ENCODE data around the gene TTC39B. TPM values are rescaled to one million over a fixed set of nuclear protein-coding genes. Genes with fewer than 3 reads are reported as not detected.

Gene TTC39B
- total RNA-seq, 2 experiments from 2014 or later: 0.06 TPM; not detected in 1

DNA sequence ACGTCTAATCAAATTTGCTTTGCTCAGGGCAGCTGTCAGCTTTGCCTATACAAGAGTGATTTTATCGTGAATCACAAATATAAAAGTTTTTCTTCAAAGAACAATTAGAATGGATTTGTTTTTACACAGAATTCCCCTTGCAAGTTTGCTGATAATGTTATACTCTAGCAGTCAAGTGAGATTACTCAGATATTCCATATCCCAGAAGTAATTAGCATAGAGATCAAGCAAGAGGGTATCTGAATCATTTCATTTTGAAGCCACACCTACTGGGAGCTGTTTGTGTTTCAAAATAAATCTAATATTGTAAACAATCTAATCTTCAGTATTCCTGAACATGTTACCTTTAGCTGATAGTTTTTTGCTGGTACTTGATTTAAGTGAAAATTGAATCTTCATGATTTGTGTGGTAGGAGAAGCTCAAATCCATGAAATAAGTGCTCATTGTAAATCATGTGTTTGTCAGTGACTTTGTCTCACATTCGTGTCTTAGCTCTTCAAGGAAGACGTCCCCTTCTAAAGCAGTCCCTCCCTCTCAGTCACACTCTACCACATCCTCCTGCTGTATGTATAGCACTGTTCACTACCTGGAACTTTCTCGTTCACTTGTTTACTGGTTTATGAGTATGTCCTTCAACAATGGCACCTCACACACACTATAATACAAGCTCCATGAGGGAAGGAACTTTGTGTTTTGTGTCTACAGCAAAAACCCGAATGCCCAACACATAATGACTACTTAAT, 3.3 kb upstream of the TTC39B start:
- Histone ChIP-seq H4K20me1 (ENCODE audit: insufficient read depth, low read length) (no peaks in the 10 kb centered on the region), H3K4me1 (ENCODE audit: insufficient read depth, low read length, poor library complexity, severe bottlenecking) (no peaks in the 10 kb centered on the region), H3K36me3 (ENCODE audit: insufficient read depth, low read length) (no peaks in the 10 kb centered on the region), H3K9me3 (ENCODE audit: low read length) (no peaks in the 10 kb centered on the region), H3K9me2 (ENCODE audit: insufficient read depth, low read length) (no peaks in the 10 kb centered on the region), H3K79me2 (ENCODE audit: insufficient read depth, low read depth, low read length) (no peaks in the 10 kb centered on the region), H3K4me2 (ENCODE audit: low read length) (no peak overlapping the region), H3K4me3 (ENCODE audit: low read depth, low read length, poor library complexity, severe bottlenecking) (no peak overlapping the region), H2AFZ (ENCODE audit: low read length) (no peak overlapping the region), H3K27ac (ENCODE audit: low read depth, low read length, poor library complexity, severe bottlenecking) (no peak overlapping the region)
- no peak for DNase-seq (ENCODE audit: low spot score)
- CTCF ChIA-PET (ENCODE audit: unreplicated experiment): no interaction called here
- intact Hi-C loops (cut with micrococcal nuclease; ENCODE audit: unreplicated experiment): no loop called here
- no peak for TF ChIP-seq EZH2phosphoT487 (IDR thresholded peaks at IDR 0.05; ENCODE audit: borderline replicate concordance, low read depth, low read length)
- POLR2A ChIA-PET: no interaction called here
- BruUV-seq (replicated peaks): no TSS peak

DNA sequence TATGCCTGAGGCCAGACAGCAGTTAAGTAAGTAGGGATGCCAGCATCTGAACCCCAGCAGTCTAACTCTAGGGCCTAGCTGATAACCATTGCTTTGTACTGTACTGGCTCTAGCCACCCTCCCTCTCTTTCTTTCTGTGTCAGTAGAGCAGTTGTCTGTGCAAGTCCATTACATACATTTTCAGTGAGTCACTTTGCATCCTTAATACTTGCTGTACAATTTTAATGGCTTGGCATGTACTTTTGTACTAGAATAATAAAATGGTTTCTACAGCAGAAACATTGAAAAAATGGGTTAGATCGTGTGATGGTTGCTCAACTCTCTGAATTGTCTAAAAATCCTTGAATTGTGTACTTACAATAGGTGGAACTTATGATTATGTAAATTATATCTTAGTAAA, 1.5 kb upstream of the TTC39B start:
- no peaks in the 10 kb centered on the region for H3K36me3 ChIP-seq (ENCODE audit: insufficient read depth, low read length)
- no peaks in the 10 kb centered on the region for H4K20me1 ChIP-seq (ENCODE audit: insufficient read depth, low read length)
- TF ChIP-seq EZH2phosphoT487 (IDR thresholded peaks at IDR 0.05; ENCODE audit: borderline replicate concordance, low read depth, low read length): no peak
- TF ChIP-seq, protein P1, sequence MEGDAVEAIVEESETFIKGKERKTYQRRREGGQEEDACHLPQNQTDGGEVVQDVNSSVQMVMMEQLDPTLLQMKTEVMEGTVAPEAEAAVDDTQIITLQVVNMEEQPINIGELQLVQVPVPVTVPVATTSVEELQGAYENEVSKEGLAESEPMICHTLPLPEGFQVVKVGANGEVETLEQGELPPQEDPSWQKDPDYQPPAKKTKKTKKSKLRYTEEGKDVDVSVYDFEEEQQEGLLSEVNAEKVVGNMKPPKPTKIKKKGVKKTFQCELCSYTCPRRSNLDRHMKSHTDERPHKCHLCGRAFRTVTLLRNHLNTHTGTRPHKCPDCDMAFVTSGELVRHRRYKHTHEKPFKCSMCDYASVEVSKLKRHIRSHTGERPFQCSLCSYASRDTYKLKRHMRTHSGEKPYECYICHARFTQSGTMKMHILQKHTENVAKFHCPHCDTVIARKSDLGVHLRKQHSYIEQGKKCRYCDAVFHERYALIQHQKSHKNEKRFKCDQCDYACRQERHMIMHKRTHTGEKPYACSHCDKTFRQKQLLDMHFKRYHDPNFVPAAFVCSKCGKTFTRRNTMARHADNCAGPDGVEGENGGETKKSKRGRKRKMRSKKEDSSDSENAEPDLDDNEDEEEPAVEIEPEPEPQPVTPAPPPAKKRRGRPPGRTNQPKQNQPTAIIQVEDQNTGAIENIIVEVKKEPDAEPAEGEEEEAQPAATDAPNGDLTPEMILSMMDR (conservative IDR thresholded peaks at IDR 0.05; ENCODE audit: low read length): no peak
- intact Hi-C loops (cut with micrococcal nuclease; ENCODE audit: unreplicated experiment): no loop called here
- no peak overlapping the region for H3K4me2 ChIP-seq (ENCODE audit: low read length)
- no peak overlapping the region for H3K27ac ChIP-seq (ENCODE audit: low read depth, low read length, poor library complexity, severe bottlenecking)
- no peak overlapping the region for H3K4me3 ChIP-seq (ENCODE audit: low read depth, low read length, poor library complexity, severe bottlenecking)
- no TSS peak for BruUV-seq (replicated peaks)
- no peak overlapping the region for H2AFZ ChIP-seq (ENCODE audit: low read length)
- POLR2A ChIA-PET: no interaction called here
- H3K4me1 ChIP-seq (ENCODE audit: insufficient read depth, low read length, poor library complexity, severe bottlenecking): no peaks in the 10 kb centered on the region
- DNase-seq (ENCODE audit: low spot score): no peak
- CTCF ChIA-PET (ENCODE audit: unreplicated experiment): no interaction called here
- H3K9me2 ChIP-seq (ENCODE audit: insufficient read depth, low read length): no peaks in the 10 kb centered on the region
- no peaks in the 10 kb centered on the region for H3K79me2 ChIP-seq (ENCODE audit: insufficient read depth, low read depth, low read length)
- no peaks in the 10 kb centered on the region for H3K9me3 ChIP-seq (ENCODE audit: low read length)

- TF ChIP-seq EZH2phosphoT487 (IDR thresholded peaks at IDR 0.05; ENCODE audit: borderline replicate concordance, low read depth, low read length): no peak
- TF ChIP-seq, protein P1 (conservative IDR thresholded peaks at IDR 0.05; ENCODE audit: low read length): no peak; the same call in 1 of the 2 replicates
- H3K4me1 ChIP-seq (ENCODE audit: insufficient read depth, low read length, poor library complexity, severe bottlenecking): no peaks in the 10 kb centered on the region
- no peak overlapping the region for H3K27ac ChIP-seq (ENCODE audit: low read depth, low read length, poor library complexity, severe bottlenecking)
- no peaks in the 10 kb centered on the region for H3K36me3 ChIP-seq (ENCODE audit: insufficient read depth, low read length)
- CTCF ChIA-PET (ENCODE audit: unreplicated experiment): no interaction called here
- H3K4me2 ChIP-seq (ENCODE audit: low read length): peak overlapping the region; percentile 77
- intact Hi-C loops (cut with micrococcal nuclease; ENCODE audit: unreplicated experiment): no loop called here
- no peak for DNase-seq (ENCODE audit: low spot score)
- H2AFZ ChIP-seq (ENCODE audit: low read length): peak overlapping the region; percentile 76; the same call in 1 of the 2 replicates
- POLR2A ChIA-PET: no interaction called here
- H3K4me3 ChIP-seq (ENCODE audit: low read depth, low read length, poor library complexity, severe bottlenecking): peak overlapping the region; percentile 63
- H3K9me3 ChIP-seq (ENCODE audit: low read length): no peaks in the 10 kb centered on the region
- no peaks in the 10 kb centered on the region for H4K20me1 ChIP-seq (ENCODE audit: insufficient read depth, low read length)
- no peaks in the 10 kb centered on the region for H3K9me2 ChIP-seq (ENCODE audit: insufficient read depth, low read length)
- no peaks in the 10 kb centered on the region for H3K79me2 ChIP-seq (ENCODE audit: insufficient read depth, low read depth, low read length)
- BruUV-seq (replicated peaks): no TSS peak
Measured at GRCh38 chr9:15307523-15307841, 466 bp upstream of the TTC39B start.

All from OCI-LY7 (cell line).